Activated naive CD8-positive, alpha-beta T cell treated with anti-CD3 and anti-CD28 coated beads, Interleukin-2, amount 50 U/mL, for 24 hours (primary cell): ENCODE data around the gene CTSE.
"Not testable (repeated sequence)": the region's sequence is repeated elsewhere in the genome, so short reads cannot be mapped to it uniquely, and the experiment has no call there.

Source experiments
- ATAC-seq: fragments of 150-1000 bp; cut with Tn5 transposase; one replicate; pipeline ENCODE4 v1.10.0; 2021
- DNase-seq: peaks from one replicate; pipeline ENCODE4 v3.0.0; 2021
- H3K27ac Mint-ChIP-seq: one replicate; pipeline ENCODE4 v1.8.0; 2021; ENCODE audit warnings: mild to moderate bottlenecking, mixed read lengths
- H3K27me3 Mint-ChIP-seq: one replicate; pipeline ENCODE4 v1.8.0; 2021; ENCODE audit warnings: mixed read lengths
- H3K36me3 Mint-ChIP-seq: one replicate; pipeline ENCODE4 v1.8.0; 2021; ENCODE audit warnings: low read depth, mixed read lengths
- H3K4me1 Mint-ChIP-seq: one replicate; pipeline ENCODE4 v1.8.0; 2021; ENCODE audit warnings: mixed read lengths
- H3K4me3 Mint-ChIP-seq: one replicate; pipeline ENCODE4 v1.8.0; 2021; ENCODE audit warnings: mild to moderate bottlenecking, moderate library complexity, mixed read lengths
- H3K9me3 Mint-ChIP-seq: one replicate; pipeline ENCODE4 v1.8.0; 2021; ENCODE audit warnings: mixed read lengths

Gene CTSE

DNA sequence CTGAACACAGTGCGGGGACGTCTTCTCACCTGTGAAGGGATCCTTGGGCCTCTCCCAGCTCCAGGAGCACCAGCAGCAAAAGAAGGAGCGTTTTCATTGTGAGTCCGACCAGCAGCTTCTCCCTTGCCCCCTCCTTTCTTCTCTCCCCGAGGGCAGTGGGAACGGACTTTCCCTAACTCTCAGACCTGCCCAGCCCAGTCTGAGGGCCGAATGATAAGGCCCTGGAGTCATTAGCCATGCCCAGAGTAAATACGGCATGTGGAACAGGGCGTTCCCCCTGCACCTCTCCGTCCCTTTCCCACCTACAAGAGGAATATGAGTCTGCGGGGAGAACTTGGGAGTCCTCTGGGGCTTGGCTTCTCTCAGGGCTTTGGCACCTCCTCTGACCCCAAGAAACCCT, at the start of gene CTSE:
Gene CTSE (minus strand): TSS at position 201 of the 400 bp plus-strand sequence. CDS start 104 bp downstream, at position 97.
- Mint-ChIP-seq H3K4me3 (no peak within 1 kb of the TSS), H3K27me3 (peaks cover 15% of the 10 kb centered on the region), H3K27ac (no peak within 1 kb of the TSS), H3K9me3 (no peaks in the 10 kb centered on the region), H3K36me3 (no peaks in the 10 kb centered on the region), H3K4me1 (peaks cover 6% of the 10 kb centered on the region)
- DNase-seq (no peak), ATAC-seq (no peak)

DNA sequence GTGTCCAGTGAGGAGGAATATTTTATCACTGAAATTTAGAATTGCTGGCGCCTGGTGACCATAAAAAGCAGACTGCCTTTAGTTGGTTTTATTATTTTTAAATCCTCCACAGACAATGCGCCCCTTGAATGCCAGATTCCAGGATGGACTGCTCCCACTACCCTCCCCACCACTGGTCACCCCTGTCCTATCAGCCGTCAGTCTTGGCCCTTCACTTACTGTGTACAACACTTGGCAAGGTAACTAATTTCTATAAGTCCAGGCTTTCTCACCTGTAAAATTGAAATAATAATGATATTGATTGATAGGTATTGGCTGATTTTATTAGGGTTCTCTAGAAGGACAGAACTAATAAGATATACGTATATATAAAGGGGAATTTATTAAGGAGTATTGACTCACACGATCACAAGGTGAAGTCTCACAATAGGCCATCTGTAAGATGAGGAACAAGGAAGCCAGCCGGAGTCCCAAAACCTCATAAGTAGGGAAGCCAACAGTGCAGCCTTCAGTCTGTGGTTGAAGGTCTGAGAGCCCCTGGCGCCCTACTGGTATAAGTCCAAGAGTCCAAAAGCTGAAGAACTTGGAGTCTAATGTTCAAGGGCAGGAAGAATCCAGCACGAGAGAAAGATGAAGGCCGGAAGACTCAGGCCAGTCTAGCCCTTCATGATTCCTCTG, 47.1 kb upstream of the CTSE start:
- Mint-ChIP-seq H3K4me1 (peaks cover 17% of the 10 kb centered on the region), H3K36me3 (no peaks in the 10 kb centered on the region), H3K9me3 (no peaks in the 10 kb centered on the region), H3K27ac (no peak overlapping the region), H3K4me3 (no peak overlapping the region), H3K27me3 (peaks cover 9% of the 10 kb centered on the region)
- ATAC-seq: no peak
- DNase-seq: no peak

DNA sequence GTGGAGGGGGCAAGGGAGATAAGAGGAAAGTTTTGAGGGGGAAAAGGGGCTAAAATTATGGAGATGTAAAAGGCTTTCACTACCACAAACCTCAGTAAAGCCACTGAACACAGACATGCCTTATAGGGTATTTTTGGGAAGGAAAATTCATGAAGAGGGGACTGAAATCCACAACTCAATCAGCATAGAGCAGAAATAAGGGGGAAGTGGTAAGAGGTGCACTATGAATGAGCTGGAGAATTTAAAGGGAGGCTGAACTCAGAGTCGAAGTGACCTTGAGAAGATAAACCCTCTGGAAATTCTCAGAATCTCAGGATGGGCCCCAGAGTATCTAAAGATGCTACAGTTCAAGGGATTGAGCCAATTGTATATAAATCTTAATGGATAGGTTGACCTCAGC, 44.6 kb upstream of the CTSE start:
- ATAC-seq: no peak
- Mint-ChIP-seq H3K27ac (no peak overlapping the region), H3K36me3 (no peaks in the 10 kb centered on the region), H3K4me1 (peaks cover 18% of the 10 kb centered on the region), H3K9me3 (no peaks in the 10 kb centered on the region), H3K4me3 (no peak overlapping the region), H3K27me3 (peaks cover 9% of the 10 kb centered on the region)
- no peak for DNase-seq

DNA sequence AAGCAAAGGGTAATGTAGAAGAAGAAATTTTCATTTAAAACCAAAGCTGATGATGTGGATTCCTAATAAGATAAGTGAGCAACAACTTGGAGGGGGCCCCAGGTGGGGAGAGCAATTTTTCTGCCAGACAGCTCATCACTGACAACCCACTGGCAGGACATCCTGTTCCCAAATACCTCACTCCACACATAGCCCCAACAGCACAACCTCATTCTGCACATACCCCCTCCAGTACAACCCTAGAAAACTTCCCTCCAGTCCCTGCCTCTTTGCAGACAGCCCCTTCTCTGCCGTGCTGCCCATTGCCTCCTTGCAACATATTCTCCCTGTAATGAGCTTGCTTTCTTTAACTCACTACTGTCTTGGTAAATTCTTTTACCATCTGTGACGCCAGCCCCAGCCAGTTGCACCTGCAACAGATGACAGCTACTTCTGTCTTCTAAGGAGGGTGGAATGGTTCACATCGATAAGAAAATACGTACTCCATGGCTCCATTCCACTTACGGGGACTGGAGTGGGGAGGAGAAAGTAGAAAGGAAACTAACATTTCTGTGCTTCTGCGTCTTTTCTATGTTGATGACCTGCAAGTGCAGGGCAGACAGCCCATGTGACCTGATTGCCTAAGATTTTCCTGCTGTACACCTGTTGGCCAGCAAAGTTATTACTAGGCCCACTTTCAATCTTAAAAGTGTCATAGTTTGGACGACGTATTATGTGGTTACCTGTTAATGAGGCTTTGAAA, 44.0 kb upstream of the CTSE start:
- DNase-seq (no peak), ATAC-seq (no peak)
- Mint-ChIP-seq H3K4me1 (peaks cover 18% of the 10 kb centered on the region), H3K4me3 (no peak overlapping the region), H3K9me3 (no peaks in the 10 kb centered on the region), H3K36me3 (peaks cover 2% of the 10 kb centered on the region), H3K27ac (peak overlapping the region; percentile 3), H3K27me3 (peaks cover 9% of the 10 kb centered on the region)

DNA sequence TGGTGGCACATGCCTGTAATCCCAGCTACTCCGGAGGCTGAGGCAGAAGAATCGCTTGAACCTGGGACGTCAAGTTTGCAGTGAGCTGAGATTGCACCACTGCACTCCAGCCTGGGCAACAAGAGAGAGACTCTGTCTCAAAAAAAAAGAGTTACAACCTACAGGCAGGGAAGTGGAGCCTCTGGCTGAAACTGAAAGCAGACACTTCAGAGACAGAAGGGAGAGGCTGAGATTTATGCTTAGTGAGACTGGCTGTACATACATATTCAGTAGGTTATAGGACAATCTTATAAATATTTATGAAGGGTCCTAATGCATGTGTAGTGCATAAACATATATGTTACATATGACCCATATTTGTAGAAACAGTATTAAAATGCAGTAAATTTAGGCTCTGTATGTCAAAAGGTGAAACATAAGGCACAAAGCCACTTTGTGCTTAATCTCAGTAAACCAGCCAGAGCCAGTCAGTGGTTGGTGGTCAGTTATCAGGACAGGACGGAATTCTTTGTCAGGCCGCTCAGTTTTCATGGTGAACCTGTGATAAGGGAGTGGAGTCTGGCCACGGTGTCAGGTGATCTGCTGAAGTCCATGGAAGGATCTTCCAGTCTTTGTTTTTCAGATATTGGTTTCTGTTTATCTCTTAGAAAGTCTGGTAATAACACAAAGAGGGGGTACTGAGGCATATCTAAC, 42.9 kb upstream of the CTSE start:
- DNase-seq: no peak
- Mint-ChIP-seq H3K9me3 (no peaks in the 10 kb centered on the region), H3K27me3 (peaks cover 9% of the 10 kb centered on the region), H3K36me3 (peaks cover 2% of the 10 kb centered on the region), H3K27ac (no peak overlapping the region), H3K4me1 (peaks cover 18% of the 10 kb centered on the region), H3K4me3 (no peak overlapping the region)
- ATAC-seq: peak; percentile 81

DNA sequence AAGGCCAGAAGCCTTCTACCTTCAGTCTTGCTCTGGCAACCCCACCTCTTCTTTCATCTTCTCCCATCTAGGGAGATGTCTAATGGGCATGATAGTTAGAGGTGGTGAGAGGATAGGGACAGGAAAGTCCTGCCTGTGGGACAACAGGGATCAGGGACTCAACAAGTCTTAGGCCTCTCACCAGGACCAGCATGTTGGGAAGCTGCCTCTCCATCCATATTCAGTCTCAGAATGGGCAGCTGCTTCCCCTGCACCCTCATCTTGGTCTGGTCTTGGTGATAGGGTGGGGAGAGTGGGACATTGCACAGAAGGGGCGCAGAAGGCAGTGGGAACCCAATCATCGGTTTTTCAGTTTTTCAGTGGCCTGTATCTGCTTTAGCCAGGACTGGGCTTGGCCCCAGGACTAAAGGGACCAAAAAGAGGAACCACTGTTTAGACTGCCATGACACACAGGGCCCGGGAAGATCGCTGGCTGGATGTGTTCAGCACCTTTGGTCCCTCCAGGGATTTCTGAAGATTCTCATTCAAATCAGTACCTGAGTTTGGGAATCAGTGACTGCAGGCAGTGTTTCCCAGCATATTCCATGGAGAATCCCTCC, 42.0 kb upstream of the CTSE start:
- H3K9me3 Mint-ChIP-seq: no peaks in the 10 kb centered on the region
- H3K36me3 Mint-ChIP-seq: peaks cover 2% of the 10 kb centered on the region
- H3K27me3 Mint-ChIP-seq: peaks cover 8% of the 10 kb centered on the region
- no peak for DNase-seq
- ATAC-seq: no peak
- H3K4me3 Mint-ChIP-seq: no peak overlapping the region
- H3K4me1 Mint-ChIP-seq: peaks cover 18% of the 10 kb centered on the region
- H3K27ac Mint-ChIP-seq: no peak overlapping the region

DNA sequence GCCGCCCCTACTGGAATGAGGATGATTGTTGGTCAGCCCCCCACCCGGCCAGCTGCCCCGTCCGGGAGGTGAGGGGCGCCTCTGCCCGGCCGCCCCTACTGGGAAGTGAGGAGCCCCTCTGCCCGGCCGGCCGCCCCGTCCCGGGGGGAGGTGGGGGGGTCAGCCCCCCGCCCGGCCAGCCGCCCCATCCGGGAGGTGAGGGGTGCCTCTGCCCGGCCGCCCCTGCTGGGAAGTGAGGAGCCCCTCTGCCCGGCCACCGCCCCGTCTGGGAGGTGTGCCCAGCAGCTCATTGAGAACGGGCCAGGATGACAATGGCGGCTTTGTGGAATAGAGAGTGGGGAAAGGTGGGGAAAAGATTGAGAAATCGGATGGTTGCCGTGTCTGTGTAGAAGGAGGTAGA, 40.8 kb upstream of the CTSE start:
- not testable (repeated sequence) for H3K4me3 Mint-ChIP-seq, H3K36me3 Mint-ChIP-seq, ATAC-seq, H3K9me3 Mint-ChIP-seq, DNase-seq, H3K27ac Mint-ChIP-seq
- H3K4me1 Mint-ChIP-seq: peaks cover 18% of the 10 kb centered on the region
- peaks cover 11% of the 10 kb centered on the region for H3K27me3 Mint-ChIP-seq

DNA sequence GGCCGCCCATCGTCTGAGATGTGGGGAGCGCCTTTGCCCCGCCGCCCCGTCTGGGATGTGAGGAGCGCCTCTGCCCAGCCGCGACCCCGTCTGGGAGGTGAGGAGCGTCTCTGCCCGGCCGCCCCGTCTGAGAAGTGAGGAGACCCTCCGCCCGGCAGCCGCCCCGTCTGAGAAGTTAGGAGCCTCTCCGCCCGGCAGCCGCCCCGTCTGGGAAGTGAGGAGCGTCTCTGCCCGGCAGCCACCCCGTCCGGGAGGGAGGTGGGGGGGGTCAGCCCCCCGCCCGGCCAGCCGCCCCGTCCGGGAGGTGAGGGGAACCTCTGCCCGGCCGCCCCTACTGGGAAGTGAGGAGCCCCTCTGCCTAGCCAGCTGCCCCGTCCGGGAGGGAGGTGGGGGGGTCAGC, 40.3 kb upstream of the CTSE start:
- not testable (repeated sequence) for H3K9me3 Mint-ChIP-seq, DNase-seq, H3K27ac Mint-ChIP-seq, H3K36me3 Mint-ChIP-seq, H3K4me3 Mint-ChIP-seq, ATAC-seq
- H3K27me3 Mint-ChIP-seq: peaks cover 11% of the 10 kb centered on the region
- peaks cover 18% of the 10 kb centered on the region for H3K4me1 Mint-ChIP-seq

DNA sequence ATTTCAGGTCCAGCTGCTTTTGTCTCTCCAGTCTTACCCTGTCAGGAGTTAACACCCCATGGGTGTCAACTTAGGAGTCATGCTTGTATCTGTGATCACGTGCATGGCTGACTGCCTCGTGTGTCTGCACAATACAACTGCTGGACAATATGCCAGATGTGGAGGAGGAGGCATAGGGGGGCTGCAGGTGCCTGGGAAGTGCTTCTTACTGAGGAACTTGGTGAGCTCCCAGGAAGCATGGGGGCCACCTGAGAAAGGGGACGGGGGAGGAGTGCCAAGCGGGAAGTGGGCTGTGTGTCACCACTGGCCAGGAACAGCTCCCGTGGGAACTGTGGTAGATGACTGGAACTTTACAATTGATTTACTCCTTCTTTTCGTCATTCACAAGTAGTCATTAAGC, 38.8 kb upstream of the CTSE start:
- H3K27me3 Mint-ChIP-seq: peaks cover 7% of the 10 kb centered on the region
- no peak overlapping the region for H3K4me3 Mint-ChIP-seq
- peaks cover 10% of the 10 kb centered on the region for H3K4me1 Mint-ChIP-seq
- ATAC-seq: no peak
- no peak overlapping the region for H3K27ac Mint-ChIP-seq
- H3K9me3 Mint-ChIP-seq: no peaks in the 10 kb centered on the region
- no peak for DNase-seq
- H3K36me3 Mint-ChIP-seq: peaks cover 2% of the 10 kb centered on the region

DNA sequence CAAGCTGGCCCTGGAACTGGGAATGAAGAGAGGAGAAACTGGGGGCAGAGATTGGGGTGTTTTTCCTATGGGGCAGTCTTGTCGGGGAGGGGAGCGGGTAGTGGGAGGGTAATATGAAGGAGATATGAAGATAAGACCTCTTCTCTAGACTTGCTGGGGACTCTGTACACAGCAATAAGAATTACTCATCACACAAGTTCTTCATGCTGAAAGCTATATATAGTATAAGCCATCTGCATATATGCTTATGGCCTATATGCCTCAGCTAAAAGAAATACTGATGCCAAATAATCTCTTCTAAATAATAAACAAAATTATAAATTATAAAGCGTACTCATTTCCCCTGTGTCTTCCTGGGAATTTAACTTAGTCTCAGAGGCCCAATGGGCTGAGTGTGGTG, 37.1 kb upstream of the CTSE start:
- peaks cover 1% of the 10 kb centered on the region for H3K4me1 Mint-ChIP-seq

DNA sequence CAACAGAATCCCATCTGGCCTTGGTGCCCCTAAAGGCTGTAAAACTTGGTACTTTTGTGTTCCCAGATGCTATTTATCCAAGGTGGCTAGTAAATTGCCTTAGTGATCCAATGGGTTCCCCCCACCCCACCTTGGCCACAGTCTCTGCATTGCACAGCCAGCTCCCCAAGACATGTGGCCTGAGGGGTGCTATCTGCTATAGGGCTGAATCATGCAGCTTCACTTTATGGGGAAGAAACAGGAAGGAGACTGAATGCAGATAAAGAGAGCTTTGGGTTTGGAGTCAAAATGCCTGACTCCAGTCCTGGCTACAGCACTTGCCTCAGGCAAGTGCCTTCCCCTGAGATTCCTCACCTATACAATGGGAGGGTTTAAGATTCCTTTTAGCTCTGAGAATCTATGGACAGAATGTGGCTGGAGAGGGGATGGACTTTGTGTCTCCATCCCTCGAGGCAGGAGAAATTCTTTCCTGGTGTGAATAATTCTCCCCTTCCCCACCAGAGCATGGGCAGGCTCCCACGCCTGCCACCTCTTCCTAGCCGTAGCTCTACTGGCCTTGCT, 35.7 kb upstream of the CTSE start:
- no peaks in the 10 kb centered on the region for H3K4me1 Mint-ChIP-seq
- H3K27ac Mint-ChIP-seq: no peak overlapping the region
- H3K9me3 Mint-ChIP-seq: no peaks in the 10 kb centered on the region
- no peak for DNase-seq
- H3K27me3 Mint-ChIP-seq: peaks cover 4% of the 10 kb centered on the region
- no peak overlapping the region for H3K4me3 Mint-ChIP-seq
- H3K36me3 Mint-ChIP-seq: peaks cover 4% of the 10 kb centered on the region
- no peak for ATAC-seq

More for the DNA sequence above, 37.1 kb upstream of the CTSE start:
- H3K9me3 Mint-ChIP-seq: no peaks in the 10 kb centered on the region
- peaks cover 4% of the 10 kb centered on the region for H3K27me3 Mint-ChIP-seq
- H3K4me3 Mint-ChIP-seq: no peak overlapping the region
- DNase-seq (no peak), ATAC-seq (no peak)
- H3K27ac Mint-ChIP-seq: no peak overlapping the region
- H3K36me3 Mint-ChIP-seq: peaks cover 4% of the 10 kb centered on the region

DNA sequence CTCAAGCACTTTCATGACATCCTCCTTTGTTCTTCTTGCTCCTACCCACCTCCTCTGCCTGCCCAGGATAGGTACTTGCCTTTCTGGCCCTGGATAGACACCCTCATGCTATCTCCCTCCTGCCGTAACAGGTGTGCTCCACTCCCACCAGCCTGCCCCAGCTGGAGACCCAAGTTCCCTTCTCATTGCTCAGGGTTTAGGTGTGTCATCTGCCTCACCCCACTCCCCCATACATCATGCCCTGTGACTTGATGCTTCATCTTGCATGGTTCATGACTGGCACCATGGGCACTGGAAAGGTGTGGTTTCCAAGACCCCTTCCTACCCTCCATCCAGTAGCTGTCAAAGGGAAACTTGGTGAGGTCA, 35.2 kb upstream of the CTSE start:
- DNase-seq: no peak
- Mint-ChIP-seq H3K36me3 (peaks cover 4% of the 10 kb centered on the region), H3K4me3 (no peak overlapping the region), H3K27ac (no peak overlapping the region), H3K4me1 (peaks cover 1% of the 10 kb centered on the region), H3K9me3 (no peaks in the 10 kb centered on the region), H3K27me3 (peaks cover 4% of the 10 kb centered on the region)
- ATAC-seq: no peak

DNA sequence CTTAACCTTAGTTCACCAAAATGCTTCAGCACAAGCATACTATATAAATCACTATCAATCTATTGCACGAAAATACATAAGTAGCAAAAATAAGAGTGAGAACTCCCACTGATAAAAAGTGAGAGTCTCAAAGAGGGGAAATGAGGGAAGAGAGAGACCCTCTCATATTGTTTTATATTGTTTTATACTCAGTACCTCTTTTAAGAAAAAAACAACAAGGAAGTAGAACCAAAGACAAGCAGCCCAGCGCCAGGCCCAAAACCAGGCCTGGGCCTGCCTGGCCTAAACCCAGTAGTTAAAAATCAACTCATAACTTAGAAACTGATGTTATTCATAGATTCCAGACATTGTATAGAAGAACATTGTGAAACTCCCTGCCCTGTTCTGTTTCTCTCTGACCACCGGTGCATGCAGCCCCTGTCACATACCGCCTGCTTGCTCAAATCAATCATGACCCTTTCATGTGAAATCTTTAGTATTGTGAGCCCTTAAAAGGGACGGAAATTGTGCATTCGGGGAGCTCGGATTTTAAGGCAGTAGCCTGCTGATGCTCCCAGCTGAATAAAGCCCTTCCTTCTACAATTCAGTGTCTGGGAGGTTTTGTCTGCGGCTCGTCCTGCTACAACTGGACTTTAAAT, 34.7 kb upstream of the CTSE start:
- not testable (repeated sequence) for H3K9me3 Mint-ChIP-seq, H3K27me3 Mint-ChIP-seq, H3K4me3 Mint-ChIP-seq, H3K36me3 Mint-ChIP-seq, ATAC-seq, H3K27ac Mint-ChIP-seq, DNase-seq, H3K4me1 Mint-ChIP-seq

DNA sequence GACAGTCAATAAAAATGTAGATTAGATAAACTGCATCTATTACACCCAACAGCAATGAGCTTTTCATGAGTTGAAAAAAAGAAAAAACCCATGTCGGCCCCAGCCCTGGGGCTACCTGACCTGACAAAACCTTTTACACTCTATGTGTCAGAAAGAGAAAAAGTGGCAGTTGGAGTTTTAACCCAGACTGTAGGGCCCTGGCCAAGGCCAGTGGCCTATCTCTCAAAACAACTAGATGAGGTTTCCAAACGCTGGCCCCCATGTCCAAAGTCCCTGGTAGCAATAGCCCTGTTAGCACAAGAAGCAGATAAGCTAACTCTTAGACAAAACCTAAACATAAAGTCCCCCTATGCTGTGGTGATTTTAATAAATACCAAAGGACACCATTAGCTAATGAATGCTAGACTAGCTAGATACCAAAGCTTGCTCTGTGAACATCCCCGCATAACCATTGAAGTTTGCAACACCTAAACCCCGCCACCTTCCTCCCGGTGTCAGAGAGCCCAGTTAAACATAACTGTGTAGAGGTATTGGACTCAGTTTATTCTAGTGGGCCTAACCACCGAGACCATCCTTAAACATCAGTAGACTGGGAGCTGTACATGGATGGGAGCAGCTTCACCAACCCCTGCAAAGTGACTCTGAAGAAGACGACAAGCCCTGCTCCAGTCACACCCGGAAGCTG, 32.1 kb upstream of the CTSE start:
- H3K4me1 Mint-ChIP-seq: peaks cover 29% of the 10 kb centered on the region
- not testable (repeated sequence) for H3K27ac Mint-ChIP-seq

More for the DNA sequence above, 32.1 kb upstream of the CTSE start:
- not testable (repeated sequence) for H3K9me3 Mint-ChIP-seq, H3K36me3 Mint-ChIP-seq, DNase-seq, H3K27me3 Mint-ChIP-seq, ATAC-seq, H3K4me3 Mint-ChIP-seq
